HCT116 (cell line): Measurements from ENCODE around the gene ASAP2.

Experiments
- POLR2A ChIP-seq: IDR thresholded peaks from 2 replicates; pipeline ENCODE4 v1.7.0; 2011; ENCODE audit warnings: borderline replicate concordance; ENCODE audit not compliant: insufficient read depth, insufficient read length; ENCODE audit errors: extremely low read depth
- ZNF274 ChIP-seq: fragments of 200-500 bp; sonication (Bioruptor generic); IDR thresholded peaks from 2 replicates; pipeline ENCODE4 v1.6.1; 2014; ENCODE audit warnings: mild to moderate bottlenecking, low read depth, low read length, inconsistent platforms
- TF ChIP-seq, protein P1 (sequence below), 3 experiments: fragments of 200-600 bp in 1 of 3; sonication (generic) in 1 of 3; IDR thresholded peaks in 2 of 3; conservative IDR thresholded peaks in 1 of 3; 2 replicates each; pipeline ENCODE4 v1.5.1; 2012 to 2017; ENCODE audit warnings: low read depth in 2 of 3, low read length in 2 of 3, antibody characterized with exemption in 1 of 3, borderline replicate concordance in 1 of 3, control low read depth in 1 of 3, mild to moderate bottlenecking in 1 of 3, mixed read lengths in 1 of 3, mixed run types in 1 of 3, moderate library complexity in 1 of 3; ENCODE audit not compliant: insufficient read depth in 1 of 3

DNA sequence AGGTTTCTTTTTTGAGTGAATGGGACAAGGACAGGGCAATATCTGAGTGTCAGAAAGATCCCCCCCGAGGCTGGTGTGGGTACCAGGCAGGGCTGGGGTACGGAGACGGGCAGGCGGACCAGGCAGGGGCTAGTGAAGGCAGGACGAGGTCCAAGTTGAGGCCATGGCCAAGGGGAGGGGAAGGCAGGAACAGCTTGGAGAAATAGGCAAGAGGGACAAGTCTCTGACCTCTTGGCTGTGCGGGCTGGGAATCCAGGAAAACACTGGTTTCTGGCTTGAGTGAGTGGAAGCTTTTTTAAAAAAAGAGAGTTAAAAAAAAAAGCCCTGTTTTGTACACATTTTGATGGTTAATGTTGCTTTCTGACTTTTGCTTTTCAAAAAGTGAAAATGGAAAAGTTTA, 30.3 kb downstream of the ASAP2 start:
- TF ChIP-seq POLR2A (no peak), ZNF274 (no peak)
- TF ChIP-seq, protein P1, sequence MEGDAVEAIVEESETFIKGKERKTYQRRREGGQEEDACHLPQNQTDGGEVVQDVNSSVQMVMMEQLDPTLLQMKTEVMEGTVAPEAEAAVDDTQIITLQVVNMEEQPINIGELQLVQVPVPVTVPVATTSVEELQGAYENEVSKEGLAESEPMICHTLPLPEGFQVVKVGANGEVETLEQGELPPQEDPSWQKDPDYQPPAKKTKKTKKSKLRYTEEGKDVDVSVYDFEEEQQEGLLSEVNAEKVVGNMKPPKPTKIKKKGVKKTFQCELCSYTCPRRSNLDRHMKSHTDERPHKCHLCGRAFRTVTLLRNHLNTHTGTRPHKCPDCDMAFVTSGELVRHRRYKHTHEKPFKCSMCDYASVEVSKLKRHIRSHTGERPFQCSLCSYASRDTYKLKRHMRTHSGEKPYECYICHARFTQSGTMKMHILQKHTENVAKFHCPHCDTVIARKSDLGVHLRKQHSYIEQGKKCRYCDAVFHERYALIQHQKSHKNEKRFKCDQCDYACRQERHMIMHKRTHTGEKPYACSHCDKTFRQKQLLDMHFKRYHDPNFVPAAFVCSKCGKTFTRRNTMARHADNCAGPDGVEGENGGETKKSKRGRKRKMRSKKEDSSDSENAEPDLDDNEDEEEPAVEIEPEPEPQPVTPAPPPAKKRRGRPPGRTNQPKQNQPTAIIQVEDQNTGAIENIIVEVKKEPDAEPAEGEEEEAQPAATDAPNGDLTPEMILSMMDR (IDR thresholded peaks at IDR 0.05 in 2 of 3, conservative IDR thresholded peaks at IDR 0.05 in 1 of 3; ENCODE audit: borderline replicate concordance in 1 of 3, insufficient read depth in 1 of 3, low read depth in 2 of 3, low read length in 2 of 3) = no peak
